ENCODE results near the gene CANT1.

DNA sequence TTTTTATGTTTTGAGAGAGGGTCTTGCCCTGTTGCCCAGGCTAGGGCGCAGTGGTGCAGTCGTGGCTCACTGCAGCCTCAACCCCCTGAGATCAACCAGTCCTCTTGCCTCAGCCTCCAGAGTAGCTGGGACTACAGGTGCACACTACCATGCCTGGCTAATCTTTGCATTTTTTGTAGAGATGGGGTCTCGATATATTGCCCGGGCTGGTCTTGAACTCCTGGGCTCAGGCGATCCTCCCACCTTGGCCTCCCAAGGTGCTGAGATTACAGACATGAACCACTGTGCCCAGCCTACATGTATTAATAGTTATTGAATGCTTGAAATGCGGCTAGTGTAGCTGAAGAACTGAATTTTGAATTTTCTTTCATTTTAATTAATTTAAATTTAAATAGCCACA, 26.6 kb upstream of the CANT1 start:
- TF ChIP-seq, protein P1, sequence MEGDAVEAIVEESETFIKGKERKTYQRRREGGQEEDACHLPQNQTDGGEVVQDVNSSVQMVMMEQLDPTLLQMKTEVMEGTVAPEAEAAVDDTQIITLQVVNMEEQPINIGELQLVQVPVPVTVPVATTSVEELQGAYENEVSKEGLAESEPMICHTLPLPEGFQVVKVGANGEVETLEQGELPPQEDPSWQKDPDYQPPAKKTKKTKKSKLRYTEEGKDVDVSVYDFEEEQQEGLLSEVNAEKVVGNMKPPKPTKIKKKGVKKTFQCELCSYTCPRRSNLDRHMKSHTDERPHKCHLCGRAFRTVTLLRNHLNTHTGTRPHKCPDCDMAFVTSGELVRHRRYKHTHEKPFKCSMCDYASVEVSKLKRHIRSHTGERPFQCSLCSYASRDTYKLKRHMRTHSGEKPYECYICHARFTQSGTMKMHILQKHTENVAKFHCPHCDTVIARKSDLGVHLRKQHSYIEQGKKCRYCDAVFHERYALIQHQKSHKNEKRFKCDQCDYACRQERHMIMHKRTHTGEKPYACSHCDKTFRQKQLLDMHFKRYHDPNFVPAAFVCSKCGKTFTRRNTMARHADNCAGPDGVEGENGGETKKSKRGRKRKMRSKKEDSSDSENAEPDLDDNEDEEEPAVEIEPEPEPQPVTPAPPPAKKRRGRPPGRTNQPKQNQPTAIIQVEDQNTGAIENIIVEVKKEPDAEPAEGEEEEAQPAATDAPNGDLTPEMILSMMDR (IDR thresholded peaks at IDR 0.05; ENCODE audit: low read depth, low read length) = no peak
- TF ChIP-seq EZH2phosphoT487 (IDR thresholded peaks at IDR 0.05; ENCODE audit: low read depth) = no peak

All from OCI-LY3 (cell line).